GM21786 (cell line): ENCODE results near the gene DDI2.

ENCODE experiments used
- ATAC-seq: cut with Tn5 transposase; IDR thresholded peaks from one replicate; pipeline ENCODE4 v1.9.1; 2021; ENCODE audit not compliant: unreplicated experiment

Gene DDI2

DNA sequence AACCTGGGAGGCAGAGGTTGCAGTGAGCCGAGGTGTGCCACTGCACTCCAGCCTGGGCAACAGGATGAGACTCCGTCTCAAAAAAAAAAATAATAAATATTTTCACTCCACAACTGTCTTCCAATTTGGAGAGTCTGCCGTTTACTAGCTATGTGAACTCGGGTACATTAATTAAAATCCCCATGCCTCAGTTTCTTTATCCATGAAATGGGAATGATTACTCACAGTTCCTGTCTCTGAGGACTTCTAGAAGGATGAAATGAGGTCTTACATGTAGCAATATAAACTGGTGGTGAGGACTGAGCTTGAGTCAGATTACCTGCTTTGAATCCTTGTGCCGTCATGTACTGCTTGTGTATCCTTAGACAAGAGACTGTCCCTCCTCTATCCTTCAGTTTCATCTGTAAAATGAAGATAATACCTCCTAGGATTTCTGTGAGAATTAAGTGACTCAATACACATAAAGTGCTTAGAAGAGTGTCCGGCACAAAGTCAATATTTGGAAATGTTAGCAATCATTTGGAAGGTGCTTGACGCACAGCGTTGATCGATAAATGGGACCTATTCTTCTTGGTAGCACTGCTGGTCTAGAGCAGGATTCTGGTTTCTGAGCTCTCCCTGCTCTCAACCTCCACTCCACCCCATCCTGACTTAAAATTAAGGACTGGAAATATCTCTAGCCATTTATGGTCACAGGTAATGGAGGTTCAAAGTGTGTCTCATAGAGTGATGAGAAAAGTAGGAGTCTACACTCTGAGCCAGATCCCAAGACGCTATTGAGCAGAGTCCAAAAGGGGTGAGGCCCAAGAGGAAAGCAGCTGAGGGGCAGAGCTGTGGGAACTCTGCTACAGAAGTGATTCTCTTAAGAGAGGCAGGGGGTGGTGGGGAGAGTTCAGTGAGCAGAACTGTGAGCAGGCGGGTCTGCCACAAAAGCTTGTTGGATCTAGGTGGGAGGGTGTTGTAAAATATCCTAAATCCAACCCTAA is 11.6 kb upstream of the DDI2 start:
- no peak for ATAC-seq

DNA sequence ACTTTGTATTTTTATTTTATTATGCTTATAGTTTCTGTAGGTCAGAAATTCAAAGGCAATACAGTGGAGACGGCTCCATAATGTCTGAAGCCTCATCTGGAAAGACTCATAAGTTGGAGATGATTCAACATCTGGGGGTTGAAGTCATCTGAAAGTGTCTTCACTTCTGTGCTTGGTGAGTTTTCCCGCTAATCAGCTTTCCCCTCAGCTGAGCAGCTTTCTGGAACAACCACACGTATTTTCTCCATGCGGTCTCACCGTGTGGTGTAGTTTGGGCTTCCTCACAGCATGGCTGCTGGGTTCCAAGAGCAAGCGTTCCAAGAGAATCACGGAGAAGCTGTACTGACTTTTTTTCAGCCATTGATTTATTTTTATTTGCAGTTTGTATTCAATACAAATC is 7.6 kb upstream of the DDI2 start:
- no peak for ATAC-seq

DNA sequence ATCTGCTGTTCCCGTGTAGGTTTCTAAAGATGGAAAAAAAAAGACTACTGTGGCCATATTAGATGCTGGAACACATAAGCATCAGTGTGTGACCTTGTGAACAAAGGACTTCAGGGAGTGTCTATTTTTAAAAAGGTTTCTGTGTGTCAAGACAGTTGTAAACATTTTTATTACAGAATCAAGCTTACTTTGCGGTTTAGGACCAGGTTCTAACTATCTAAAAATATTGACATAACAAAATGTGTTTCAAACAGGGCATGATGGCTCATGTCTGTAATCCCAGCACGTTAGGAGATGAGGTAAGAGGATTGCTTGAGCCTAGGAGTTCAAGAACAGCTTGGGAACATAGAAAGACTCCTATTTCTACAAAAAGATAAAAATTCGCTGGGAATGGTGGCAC is 7.1 kb upstream of the DDI2 start:
- no peak for ATAC-seq

DNA sequence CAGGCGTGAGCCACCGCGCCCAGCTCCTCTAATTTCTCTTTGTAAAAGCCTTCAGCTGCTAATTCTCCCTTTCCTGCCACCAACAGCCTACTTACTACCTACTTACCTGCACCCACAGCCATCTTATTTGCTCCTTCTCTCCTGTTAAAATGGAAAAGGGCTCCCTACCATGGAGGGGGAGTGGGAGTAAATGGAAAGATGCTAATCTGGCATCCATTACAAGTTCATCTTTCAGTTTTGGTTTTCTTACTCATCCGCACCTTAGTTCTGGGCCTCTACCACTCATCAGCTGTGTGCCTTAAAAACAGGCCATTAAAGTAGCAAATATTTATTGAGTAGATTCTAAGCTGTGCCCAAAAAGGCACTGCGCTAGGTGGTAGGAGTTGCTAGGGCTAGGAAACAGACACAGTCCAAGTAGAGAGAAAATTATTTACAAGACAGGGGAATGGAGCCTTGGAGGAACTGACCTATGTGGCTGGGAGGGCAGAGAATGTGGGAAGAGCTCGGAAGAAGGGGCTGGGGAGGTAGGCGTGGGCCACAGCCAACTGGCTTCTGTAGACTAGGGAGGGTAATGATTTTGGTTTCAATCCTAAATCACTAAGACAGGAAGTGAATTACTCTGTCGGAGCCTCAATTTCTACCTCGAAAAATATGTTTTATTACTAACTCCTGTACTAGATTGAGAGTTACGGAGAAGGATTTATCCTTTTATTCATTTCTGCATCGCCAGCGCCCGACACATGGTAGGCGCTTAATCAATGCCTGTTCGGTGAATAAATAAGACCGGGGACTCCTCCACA is 685 bp upstream of the DDI2 start:
- peak; percentile 14 for ATAC-seq

DNA sequence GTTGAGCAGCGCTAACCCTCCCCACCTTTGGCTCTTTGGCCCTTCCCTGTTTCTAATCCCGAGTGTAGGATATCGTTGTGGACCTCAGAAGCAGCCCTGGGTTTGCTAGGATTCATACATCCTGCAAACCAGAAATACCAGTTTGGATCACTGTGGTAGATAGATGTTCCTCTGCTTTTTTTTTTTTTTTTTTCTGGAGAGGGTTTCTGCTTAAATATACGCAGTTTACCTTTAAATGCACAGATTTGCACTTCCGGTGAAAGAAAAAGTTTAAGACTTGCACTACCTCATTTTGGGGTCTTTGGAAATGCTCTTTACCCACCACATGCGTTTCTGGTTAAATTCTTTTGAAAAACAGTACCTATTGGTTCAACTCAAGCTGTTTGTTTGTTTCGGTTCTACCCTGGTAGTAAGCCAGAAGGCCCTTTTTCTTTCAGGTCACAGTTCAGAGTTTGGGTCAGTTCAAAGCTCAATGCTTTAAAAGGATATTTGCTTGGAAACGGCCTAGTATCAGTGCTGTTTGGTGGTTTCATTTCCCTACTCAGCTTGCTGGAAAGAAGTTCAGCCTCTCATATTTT is 908 bp downstream of the DDI2 start:
- ATAC-seq, result peak; percentile 40

DNA sequence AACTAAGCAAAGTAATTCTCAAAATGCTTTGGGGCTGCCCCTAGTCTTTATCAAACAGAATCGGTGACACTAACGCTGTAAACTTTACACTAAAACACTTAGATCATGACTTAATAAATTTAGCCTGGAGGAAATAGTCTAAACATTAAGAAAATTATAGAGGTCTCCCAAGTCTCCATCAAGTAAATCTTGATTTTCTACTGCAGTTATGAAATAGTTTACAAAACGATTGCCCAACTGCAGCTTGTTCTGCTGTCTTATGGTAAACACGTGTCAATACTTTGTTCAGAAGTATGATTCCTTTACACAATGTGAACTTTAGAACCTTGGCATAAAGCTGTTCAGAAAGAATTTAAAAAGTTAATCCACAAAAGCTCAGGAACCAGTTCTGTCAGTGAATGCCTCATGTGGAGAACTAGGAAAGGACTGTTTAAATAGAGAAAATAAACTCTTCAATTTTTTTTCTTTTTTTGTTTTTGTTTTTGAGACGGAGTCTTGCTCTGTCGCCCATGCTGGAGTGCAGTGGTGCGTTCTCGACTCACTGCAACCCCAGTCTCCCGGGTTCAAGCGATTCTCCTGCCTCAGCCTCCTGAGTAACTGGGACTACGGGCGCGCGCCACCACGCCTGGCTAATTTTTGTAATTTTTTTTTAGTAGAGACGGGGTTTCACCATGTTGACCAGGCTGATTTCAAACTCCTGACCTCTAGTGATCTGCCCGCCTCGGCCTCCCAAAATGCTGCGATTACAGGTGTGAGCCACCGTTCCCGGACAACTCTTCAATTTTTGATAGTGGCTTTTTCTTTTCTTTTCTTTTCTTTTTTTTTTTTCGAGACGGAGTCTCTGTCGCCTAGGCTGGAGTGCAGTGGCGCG is 1.6 kb downstream of the DDI2 start:
- no peak for ATAC-seq

DNA sequence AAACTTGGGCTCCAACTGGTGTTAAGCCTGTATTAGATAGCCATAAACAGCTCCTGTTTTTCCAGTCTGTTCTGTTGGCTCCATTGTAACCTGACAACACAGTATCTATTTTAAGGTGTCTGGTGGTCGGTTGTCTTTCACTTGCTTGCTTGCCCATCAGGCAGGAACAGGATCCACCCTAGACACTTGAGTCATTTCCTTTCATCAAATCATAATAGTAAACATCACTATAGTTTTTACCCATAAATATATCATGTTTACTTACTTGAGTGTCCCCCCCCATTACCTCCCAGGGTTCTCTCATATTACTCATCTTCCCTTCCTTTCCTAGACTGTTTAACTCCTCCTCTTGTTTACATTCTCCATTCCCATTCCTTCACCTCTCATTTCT is 2.9 kb downstream of the DDI2 start:
- no peak for ATAC-seq

DNA sequence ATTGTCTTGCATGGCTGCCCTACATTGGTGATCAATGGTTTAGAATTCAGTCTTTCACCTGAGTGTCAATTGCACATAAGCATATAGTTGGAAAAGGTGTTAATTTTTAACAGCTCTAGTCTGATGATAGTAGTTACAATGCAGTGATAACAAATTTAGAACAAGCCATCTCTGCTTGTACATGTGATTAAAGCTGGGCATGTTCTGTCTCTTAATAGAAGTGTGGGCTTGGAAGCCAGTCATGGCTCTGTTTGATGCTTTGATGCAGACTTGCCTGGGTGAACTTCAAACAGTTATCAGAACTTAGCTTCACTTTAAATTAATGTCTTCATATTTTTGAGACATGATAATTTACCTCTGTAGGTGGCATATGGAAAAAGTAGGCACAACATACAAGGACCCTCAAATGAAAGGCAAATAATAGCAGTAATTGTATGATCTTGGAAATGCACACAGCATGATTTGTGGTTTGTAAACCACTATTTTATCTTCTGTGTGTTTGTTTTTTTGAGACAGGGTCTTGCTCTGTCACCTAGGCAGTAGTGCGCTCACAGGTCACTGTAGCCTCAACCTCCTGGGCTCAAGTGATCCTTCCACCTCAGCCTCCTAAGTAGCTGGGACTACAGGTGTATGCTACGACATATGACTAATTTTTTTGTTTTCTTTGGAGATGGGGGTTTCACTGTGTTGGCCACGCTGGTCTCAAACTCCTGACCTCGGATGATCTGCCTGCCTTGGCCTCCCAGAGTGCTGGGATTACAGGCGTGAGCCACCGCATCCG is 3.8 kb downstream of the DDI2 start:
- no peak for ATAC-seq

DNA sequence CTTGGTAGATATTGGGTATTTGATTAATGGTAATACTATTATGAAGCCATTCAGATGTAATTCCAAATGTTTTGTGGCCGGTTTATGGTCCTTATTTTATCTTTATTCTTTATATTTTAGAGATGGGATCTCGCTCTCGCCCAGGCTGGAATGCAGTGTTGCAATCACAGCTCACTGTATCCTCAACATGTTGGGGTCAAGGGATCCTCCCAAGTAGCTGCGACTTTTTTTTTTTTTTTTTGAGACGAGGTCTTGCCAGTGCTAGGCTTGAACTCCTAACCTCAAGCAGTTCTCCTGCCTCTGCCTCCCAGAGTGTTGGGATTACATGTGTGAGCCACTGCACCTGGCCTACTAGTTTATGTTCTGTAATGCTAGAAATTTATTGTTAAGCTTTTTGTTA is 4.7 kb downstream of the DDI2 start:
- no peak for ATAC-seq

DNA sequence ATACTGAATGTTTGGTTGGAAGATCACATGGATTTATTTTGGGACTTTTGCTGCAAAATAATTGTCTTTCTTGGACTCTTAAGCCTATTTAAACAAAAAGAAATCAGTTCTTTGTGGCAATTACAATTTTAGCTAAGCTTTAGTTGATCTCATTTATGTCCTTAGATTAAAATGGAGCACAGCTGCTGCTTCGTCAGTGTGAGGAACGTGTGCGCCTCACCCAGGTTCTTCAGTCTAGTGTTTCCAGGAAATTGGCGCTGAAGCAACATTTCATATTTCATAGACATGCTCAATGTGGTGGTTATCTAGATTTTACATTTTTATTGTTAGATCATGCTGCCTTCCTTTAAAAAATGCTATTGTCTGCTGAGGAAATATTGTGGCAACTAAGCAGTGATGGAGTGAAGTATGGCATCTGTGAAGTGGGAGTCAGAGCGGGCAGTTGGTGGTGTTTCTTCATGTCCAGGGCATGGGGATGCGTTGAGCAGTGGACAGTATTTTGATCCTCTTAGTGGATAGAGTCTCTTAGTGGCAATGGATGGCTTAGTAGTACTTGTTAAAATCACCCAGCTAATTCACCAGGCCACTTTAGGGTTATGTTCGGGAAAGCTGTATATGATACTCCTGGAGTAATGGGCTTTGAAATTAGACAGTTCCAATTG is 5.6 kb downstream of the DDI2 start:
- ATAC-seq, result no peak

DNA sequence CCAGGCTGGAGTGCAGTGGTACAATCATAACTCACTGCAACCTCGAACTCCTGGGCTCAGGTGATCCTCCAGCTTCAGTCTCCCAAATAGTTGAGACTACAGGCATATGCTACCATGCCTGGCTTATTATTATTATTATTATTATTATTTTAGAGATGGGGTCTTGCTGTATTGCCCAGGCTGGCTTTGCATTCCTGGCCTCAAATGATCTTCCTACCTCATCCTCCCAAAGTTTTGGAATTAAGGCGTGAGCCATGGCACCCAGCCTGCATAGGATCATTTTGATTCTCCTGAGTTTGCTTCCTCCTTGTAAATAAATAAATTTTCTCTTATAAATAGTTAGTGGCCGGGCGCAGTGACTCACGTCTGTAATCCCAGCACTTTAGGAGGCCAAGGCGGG is 6.2 kb downstream of the DDI2 start:
- no peak for ATAC-seq

DNA sequence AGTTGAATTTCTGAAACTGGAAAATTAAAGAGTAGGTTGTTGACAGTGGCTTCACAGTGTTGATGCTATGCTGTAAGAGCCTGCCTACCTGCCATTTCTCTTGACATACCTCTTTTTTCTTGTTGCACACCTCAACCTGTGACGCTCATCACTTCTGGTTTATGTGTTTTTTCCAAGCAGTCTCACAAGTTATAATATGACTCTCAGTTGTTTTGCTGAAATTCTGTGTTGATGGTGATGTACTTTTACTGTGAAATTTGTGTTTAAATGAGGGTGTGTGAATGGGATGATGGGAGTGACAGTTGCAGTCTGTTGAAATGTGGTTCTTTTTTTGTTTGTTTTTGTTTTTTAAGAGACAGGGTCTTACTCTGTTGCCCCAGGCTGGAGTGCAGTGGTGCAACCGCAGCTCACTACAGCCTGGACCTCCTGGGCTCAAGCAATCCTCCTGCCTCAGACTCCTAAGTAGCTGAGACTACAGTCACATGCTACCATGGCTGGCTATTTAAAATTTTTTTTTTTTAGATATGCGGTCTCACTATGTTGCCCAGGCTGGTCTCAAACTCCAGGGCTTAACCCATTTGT is 7.0 kb downstream of the DDI2 start:
- no peak for ATAC-seq

DNA sequence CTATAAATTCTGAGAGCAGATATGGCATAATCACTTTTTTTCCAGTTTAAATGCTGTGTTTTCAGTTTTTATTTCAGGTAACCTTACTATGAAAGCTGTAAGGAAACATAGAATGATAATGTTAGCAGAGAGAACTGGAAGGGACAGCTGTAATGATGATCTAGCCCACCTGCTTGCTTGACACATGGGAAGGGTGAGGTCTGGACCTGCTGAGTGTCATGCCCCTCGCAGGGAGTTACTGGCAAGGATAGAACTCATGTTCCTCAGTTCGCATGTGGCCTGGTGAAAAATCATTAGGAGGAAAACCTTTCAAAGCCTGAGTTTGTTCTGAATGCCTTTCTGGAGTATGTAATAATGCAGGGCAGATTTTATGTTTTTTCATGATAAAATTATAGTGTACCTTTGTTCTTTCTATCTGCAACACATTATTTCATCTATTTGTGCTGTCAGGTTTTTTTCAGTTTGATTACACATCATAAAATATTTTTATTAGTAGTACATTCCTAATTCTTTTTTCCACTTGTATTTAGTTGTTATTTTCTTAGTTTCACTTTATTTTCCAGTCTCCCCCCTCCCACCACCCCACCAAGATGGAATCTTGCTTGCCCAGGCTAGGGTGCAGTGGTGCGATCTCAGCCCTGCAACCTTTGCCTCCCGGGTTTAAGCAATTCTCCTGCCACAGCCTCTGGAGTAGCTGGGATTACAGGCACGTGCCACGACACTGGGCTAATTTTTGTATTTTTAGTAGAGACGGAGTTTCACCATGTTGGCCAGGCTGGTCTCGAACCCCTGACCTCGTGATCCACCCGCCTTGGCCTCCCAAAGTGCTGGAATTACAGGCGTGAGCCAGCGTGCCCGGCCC is 8.0 kb downstream of the DDI2 start:
- no peak for ATAC-seq

DNA sequence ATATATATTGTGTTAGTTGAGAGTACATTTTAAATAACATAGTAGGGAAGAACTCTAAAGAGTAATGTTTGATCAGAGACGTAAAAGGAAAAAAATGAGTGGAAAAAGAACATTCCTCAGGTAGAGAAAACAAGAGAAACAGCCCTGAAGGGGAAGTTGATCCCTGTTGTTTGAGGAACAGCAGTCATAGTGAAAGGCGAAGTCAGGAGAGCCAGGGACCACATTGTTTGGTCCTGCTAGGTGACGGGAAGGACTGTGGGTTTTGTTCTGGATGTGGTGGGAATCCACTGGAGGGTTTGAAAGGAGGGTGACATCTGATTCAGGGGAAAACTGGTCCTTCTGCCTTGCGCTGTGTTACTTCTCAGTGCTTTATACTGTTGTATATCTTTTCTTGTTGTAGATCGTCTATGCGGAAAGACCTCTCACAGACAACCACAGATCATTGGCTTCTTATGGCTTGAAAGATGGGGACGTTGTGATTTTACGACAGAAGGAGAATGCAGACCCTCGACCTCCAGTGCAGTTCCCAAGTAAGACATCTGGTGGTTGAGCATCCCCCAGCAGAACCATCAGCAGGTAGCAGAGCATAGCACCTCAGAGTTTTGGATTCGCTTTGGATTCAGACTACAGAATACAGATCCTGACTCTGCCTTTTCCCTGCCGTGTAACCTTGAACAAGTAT is 9.2 kb downstream of the DDI2 start:
- ATAC-seq, result no peak

DNA sequence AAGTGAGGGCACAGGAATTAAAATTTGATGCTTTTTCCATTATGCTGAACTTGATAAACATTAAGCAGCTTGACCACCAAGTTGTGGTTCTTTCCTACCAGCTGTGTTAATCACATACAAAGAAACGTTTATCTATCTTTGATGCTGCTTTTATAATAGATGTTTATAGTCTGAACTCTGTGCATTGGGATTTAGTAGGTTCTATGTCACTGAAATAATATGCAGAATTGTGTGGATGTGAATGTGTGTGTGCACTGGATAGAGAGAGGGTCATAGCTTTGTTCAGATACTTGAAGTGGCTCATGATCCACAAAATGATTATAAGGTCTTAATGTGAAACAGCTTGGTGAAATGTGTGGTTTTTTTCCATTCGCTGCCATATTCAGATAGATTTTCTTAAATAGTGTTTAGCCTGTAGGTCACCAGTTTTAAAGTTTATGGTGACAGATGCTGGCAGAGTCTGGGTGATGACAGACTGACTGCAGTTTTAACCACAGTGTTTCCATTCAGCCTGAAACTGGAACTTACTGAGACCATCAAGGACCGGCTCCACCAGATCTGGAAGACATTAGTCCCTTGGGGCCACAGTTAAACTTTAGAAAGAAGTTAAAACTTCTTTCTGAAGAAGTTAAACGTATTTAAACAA is 10.2 kb downstream of the DDI2 start:
- peak; percentile 92 for ATAC-seq

DNA sequence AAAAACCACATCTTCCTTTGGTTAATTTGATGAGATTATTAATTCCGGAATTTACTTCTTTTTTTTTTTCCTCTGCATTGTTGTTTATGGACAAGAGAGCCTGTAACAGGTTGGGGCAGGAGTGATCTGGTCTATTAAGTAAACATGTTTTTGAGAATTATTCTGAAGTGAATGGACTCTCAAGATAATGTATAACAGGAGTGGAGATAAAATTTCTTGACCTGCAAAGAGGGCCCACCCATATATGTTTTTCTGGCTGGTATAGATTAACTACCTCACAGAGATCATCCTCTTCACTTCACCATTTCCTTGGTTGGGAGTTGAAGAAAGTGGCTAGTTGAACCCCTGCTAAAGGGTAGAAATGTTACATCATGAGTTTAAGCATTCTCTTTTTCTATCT is 10.7 kb downstream of the DDI2 start:
- peak; percentile 28 for ATAC-seq

DNA sequence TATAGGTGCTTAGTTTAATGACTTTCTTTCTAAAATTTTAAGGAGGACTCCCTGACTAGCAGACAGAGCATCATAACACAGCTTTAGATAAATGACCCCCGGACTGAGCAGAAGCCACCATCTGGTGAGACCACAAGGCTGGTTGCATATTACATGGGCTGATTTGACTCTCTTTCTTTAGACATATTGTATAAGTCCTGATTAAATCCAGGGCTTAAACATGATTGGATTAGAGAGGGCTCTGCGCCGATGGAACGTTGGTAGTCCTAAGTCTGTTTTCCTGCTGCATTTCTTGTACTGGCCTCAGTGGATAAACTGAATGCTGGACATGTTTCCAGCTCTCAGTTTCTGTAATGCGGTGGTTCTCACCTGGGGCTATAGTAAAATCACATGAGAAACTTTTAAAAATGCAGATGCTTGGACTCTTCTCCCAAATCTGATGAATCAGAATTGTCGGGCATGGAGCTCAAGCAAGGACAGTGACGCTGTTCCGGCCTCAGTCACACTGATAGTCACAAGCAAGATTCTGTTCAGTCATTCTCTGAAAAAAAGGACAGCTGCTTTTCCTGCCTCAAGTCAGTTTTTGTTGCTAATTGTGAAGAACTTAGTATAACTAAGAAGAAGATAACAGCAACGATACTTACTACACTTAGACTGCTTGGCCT is 16.6 kb downstream of the DDI2 start:
- no peak for ATAC-seq
